Measurements from ENCODE around the gene TYW1B.
"Not testable (repeated sequence)": the region's sequence is repeated elsewhere in the genome, so short reads cannot be mapped to it uniquely, and the experiment has no call there.

Gene TYW1B, protein sequence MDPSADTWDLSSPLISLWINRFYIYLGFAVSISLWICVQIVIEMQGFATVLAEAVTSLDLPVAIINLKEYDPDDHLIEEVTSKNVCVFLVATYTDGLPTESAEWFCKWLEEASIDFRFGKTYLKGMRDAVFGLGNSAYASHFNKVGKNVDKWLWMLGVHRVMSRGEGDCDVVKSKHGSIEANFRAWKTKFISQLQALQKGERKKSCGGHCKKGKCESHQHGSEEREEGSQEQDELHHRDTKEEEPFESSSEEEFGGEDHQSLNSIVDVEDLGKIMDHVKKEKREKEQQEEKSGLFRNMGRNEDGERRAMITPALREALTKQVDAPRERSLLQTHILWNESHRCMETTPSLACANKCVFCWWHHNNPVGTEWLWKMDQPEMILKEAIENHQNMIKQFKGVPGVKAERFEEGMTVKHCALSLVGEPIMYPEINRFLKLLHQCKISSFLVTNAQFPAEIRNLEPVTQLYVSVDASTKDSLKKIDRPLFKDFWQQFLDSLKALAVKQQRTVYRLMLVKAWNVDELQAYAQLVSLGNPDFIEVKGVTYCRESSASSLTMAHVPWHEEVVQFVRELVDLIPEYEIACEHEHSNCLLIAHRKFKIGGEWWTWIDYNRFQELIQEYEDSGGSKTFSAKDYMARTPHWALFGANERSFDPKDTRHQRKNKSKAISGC

DNA sequence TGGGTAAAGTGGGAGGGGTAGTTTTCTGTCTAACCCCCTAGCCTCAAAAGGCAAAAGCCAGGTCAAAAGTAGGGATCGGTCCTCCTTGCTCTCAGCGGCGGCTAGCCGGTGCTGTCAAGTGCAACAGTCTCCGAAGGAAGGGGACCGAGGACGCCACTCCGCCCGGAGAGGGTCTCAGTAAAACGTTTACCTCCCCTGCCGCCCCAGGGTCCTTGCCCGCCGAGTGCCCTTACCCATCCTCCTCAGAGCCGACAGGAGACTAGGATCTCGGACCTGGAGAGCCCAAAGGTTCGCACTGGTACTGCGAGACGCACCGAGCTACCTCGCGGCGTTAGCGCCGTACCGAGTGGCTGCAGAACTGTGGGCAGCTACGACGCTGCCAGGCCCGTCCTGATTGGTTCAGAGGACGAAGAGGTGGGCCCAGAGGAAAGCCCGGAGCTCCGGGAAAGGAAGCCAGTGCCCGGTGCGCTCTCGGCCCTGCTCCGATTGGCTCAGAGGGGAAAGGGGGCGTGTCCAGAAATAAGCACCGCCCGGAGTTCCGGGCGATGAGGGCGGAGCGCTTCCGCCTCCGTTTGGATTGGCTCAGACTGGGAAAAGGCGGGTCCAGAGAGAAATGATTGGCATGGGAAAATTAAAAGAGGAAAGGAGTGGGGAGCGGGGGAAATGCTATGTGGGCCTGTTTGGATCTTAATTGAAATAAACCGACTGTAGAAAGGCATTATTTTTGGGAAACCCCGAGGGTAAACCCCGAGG is at the start of gene TYW1B:
TSS of gene TYW1B (minus strand) at position 362 of the 753 bp plus-strand sequence. CDS start at position 237, 125 bp downstream.
- peak within 1 kb of the TSS; percentile 86 for H3K4me3 ChIP-seq (ENCODE audit: low read length)
- DNase-seq (ENCODE audit: low read depth) = peak; percentile 89

DNA sequence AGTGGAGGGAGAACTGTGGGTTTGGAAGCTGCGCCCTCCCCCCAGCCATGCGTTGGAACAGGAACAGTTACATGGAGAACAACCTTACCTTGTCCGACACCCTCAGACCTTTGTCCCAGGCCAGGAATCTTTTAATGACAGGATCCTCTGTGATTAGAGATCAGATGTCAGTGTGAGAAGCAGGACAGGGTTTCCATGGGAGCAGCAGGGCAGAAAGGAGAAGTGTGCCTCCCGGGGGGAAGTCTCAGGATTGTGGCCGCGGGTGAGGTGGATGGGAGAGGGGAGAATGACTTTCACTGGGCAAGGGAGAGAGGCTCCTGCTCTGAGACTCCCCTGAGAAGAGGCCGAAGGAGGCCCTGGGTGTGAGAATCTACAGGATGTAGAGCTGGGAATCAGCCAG is 39.6 kb upstream of the TYW1B start:
- not testable (repeated sequence) for H3K4me3 ChIP-seq (ENCODE audit: low read length); DNase-seq (ENCODE audit: low read depth)

DNA sequence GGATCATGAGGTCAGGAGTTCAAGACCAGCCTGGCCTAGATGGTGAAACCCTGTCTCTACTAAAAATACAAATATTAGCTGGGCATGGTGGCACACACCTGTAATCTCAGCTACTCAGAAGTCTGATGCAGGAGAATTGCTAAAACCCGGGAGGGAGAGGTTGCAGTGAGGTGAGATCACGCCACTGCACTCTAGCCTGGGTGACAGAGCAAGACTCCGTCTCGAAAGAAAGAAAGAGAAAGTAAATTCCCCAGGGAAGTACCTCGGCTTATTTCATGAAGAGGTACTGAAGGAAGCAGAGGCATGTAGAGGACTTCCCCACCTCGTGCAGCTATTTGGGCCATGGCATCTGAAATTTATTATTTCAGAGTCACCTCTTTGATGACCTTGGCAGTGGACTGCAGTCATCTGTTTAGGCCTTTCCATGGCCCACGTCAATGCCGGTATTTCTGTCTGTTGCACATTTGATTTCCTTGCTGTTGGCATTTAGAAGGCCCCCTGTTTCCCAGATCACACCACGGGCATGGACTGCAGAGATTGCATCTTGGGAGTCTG is 30.9 kb upstream of the TYW1B start:
- DNase-seq (ENCODE audit: low read depth); H3K4me3 ChIP-seq (ENCODE audit: low read length): not testable (repeated sequence)

DNA sequence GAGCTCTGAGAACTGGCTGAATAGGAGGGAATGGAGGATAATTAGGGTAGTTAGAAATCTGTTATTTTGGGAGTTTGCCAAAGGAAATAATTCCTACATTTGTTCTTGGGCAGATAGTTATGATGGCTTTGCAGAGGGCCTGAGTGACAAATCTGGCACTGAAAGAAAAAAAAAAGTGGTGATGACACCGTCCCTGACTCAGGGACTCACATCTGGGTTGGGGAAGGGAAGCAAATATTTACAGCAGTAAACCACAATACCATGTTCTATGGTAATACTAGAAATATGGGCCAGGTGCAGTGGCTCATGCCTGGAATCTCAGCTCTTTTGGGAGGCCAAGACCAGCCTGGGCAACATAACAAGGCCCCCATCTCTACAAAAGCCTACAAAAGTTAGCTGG is 29.9 kb upstream of the TYW1B start:
- H3K4me3 ChIP-seq (ENCODE audit: low read length); DNase-seq (ENCODE audit: low read depth): not testable (repeated sequence)

DNA sequence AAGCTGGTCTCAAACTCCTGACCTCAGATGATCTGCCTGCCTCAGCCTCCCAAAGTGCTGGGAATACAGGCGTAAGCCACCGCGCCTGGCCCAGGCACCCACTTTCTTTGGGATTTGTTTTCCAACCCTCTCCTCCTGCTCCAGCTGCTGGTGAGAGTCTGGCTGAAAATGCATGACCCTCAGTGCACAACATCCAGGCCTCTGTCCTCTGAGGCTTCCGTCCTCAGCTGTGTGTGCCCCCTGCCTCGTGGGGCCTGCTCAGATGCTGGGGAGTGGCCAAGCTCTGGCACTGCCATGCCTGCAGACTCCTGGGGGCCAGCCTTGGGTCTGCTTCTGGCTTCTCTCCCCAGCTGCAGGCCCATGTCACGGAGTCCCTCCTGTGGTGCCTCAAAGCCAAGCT is 27.3 kb upstream of the TYW1B start:
- not testable (repeated sequence) for H3K4me3 ChIP-seq (ENCODE audit: low read length); DNase-seq (ENCODE audit: low read depth)

DNA sequence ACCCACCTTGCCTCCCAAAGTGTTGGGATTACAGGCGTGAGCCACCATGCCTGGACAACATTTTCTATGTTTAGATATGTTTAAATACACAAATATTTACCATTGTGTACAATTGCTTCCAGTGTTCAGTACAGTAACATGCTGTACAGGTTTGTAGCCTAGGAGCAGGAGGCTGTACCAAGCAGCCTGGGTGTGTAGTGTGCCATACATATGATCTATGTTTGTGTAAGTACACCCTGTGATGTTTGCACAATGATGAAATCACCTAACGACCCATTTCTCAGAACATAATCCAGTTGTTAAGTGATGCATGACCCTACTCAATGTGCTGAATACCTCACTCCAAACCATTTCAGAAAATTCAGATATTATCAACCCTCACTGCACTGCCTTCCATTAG is 24.9 kb upstream of the TYW1B start:
- not testable (repeated sequence) for H3K4me3 ChIP-seq (ENCODE audit: low read length); DNase-seq (ENCODE audit: low read depth)

DNA sequence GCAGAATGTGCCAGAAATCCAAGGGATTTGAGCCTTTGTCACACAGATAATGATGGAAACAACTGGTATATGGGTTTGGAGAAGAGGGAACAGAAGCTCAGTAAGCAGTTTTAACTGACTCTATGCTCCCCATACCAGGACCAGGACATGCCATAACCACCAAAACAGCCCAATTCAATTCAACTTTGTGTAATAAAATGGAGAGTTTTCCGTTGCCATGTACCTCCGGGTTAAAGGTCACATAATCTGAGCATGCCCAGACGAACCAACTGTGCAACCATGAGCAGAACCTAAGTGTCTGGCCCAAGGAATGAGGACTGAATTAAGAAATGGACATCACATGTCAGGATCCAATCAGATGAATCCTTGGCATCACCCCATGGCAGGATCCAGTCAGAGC is 22.7 kb upstream of the TYW1B start:
- H3K4me3 ChIP-seq (ENCODE audit: low read length); DNase-seq (ENCODE audit: low read depth): not testable (repeated sequence)

DNA sequence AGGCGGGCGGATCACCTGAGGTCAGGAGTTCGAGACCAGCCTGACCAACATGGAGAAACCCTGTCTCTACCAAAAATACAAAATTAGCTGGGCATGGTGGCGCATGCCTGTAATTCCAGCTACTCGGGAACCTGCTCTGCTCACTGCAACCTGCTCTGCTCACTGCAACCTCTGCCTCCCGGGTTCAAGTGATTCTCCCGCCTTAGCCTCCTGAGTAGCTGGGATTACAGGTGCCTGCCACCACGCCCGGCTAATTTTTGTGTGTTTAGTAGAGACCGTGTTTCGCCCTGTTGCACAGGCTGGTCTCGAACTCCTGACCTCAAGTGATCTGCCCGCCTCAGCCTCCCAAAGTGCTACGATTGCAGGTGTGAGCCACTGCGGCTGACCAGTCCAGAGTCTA is 16.1 kb upstream of the TYW1B start:
- DNase-seq (ENCODE audit: low read depth); H3K4me3 ChIP-seq (ENCODE audit: low read length): not testable (repeated sequence)

DNA sequence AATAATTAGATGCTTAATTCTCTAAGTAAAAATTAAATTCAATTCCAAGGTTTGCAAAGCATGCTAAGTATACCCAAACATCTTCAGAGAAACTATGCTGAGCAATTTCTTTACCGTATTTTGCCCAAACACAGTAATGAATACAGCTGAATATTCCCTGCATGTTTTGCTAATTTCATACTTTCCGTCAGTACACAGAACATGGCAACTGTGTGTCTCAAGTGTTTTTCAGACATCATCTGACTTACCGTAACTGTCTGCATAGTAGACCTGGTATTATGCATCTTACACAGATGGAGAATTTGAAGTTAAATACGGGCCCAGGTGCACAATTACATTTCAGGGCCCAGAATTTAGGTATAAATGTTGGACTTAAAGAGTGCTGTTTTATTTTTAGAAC is 15.2 kb upstream of the TYW1B start:
- H3K4me3 ChIP-seq (ENCODE audit: low read length); DNase-seq (ENCODE audit: low read depth): not testable (repeated sequence)

DNA sequence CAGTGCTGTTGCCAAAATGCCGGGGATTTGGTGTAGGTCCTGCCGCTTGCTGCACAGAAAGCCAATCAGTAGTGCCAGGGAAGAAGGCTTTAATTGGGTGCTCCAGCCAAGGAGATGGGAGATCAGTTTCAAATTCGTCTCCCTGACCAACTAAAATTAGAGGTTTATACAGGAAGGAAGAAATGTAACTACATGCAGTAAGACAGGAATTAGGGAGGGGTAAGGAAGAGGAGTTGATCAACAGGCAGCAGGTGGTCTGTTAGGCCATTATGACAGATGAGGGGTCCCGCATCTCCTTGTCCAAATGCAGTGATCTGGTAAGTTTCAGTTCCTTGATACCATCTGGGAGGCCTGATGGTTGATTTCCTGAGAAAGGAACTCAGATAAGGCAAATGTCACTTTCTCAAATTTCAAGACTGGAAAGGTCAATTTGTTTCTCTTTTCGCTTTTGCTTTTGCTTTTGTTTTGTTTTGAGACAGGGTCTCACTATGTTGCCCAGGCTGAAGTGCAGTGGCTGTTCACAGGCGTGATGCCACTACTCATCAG is 13.0 kb upstream of the TYW1B start:
- not testable (repeated sequence) for DNase-seq (ENCODE audit: low read depth); H3K4me3 ChIP-seq (ENCODE audit: low read length)

DNA sequence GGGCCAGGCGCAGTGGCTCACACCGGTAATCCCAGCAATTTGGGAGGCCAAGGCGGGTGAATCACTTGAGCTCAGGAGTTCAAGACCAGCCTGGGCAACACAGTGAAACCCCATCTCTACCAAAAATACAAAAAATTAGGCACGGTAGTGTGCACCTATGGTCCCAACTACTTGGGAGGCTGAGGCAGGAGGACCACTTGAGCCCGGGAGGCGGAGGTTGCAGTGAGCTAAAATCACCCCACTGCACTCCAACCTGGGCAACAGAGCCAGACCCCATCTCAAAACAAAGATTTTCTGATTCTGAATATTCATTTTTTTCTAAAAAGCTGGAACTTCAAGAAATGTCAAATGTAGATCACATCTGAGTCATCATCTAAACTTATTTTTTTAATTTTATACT is 10.3 kb upstream of the TYW1B start:
- DNase-seq (ENCODE audit: low read depth); H3K4me3 ChIP-seq (ENCODE audit: low read length): not testable (repeated sequence)

DNA sequence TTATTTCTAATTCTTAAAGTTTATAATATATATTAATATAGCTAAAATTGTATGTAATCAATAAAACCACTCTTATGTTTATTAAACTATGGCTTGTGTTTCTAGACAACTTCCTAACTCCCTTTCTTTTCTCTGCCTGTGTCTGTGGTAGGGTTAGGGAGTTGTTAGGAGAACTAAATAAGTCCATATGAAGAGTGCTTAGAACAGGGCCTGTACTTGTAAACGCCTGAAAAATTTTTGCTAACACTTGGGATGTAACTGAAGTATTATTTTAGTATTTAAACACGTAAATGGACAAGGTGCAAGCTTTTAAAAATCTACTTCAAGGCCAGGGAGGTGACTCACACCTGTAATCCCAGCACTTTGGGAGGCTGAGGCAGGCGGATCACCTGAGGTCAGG is 9.3 kb upstream of the TYW1B start:
- H3K4me3 ChIP-seq (ENCODE audit: low read length); DNase-seq (ENCODE audit: low read depth): not testable (repeated sequence)

DNA sequence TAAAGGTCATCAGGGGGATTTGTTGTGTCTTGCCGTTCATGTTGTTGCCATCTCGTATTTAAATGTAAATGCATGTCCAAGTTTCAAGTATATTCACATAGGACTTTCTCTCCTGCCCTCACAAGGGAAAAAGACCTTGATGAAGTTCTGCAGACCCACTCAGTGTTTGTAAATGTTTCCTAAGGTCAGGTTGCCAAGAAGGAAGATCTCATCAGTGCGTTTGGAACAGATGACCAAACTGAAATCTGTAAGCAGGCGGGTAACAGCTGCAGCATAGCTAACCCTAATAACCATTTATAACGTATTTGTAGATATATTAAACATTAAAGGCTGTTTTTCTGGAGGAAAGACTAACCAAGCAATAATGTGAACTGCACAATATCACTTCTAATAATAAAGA is 2.6 kb upstream of the TYW1B start:
- DNase-seq (ENCODE audit: low read depth) = not testable (repeated sequence)
- H3K4me3 ChIP-seq (ENCODE audit: low read length) = peak overlapping the region; percentile 63

DNA sequence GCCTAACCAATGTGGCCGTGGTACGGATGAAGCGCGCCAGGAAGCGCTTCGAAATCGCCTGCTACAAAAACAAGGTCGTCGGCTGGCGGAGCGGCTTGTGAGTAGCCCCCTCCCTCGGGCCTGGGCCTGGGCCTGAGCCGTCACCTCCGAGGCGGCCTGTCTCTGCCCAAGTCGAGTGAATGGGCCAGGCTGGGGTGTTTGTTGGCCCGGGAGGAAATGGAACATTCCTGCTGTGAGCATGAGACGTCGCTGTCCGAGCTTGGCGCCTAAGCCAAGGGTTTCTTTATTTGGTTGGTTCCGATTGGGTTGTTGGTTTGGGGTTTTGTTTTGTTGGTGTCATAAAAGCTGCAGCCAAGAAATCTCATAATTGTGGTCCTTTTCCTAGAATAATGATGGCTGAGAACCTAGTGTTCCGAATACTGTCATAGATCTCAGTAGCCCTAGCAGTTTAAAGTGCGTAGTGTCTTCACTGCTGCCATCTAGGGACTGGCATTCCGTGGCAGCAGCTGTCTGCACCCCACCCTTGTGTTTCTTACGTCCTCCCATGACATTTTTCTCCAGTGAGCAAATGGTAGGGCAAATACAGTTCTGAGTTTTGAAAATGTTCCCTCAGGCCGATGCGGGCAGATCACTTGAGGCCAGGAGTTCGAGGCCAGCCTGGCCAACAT is 1.8 kb upstream of the TYW1B start:
- DNase-seq (ENCODE audit: low read depth) = peak; percentile 42
- TF ChIP-seq, protein P1, sequence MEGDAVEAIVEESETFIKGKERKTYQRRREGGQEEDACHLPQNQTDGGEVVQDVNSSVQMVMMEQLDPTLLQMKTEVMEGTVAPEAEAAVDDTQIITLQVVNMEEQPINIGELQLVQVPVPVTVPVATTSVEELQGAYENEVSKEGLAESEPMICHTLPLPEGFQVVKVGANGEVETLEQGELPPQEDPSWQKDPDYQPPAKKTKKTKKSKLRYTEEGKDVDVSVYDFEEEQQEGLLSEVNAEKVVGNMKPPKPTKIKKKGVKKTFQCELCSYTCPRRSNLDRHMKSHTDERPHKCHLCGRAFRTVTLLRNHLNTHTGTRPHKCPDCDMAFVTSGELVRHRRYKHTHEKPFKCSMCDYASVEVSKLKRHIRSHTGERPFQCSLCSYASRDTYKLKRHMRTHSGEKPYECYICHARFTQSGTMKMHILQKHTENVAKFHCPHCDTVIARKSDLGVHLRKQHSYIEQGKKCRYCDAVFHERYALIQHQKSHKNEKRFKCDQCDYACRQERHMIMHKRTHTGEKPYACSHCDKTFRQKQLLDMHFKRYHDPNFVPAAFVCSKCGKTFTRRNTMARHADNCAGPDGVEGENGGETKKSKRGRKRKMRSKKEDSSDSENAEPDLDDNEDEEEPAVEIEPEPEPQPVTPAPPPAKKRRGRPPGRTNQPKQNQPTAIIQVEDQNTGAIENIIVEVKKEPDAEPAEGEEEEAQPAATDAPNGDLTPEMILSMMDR (conservative IDR thresholded peaks at IDR 0.05; ENCODE audit: low read depth, low read length) = peak; percentile 48
- H3K4me3 ChIP-seq (ENCODE audit: low read length) = peak overlapping the region; percentile 63

DNA sequence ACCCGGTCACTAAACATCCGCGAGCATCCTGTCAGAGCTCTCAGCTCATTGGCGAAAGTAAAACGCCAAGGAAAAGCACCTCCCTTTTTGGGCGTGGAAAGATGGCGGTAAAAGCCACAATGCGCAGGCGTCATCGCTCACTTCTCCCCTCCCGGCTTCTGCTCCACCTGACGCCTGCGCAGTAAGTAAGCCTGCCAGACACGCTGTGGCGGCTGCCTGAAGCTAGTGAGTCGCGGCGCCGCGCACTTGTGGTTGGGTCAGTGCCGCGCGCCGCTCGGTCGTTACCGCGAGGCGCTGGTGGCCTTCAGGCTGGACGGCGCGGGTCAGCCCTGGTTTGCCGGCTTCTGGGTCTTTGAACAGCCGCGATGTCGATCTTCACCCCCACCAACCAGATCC is 1.3 kb upstream of the TYW1B start:
- H3K4me3 ChIP-seq (ENCODE audit: low read length) = peak overlapping the region; percentile 63
- DNase-seq (ENCODE audit: low read depth) = peak; percentile 94

DNA sequence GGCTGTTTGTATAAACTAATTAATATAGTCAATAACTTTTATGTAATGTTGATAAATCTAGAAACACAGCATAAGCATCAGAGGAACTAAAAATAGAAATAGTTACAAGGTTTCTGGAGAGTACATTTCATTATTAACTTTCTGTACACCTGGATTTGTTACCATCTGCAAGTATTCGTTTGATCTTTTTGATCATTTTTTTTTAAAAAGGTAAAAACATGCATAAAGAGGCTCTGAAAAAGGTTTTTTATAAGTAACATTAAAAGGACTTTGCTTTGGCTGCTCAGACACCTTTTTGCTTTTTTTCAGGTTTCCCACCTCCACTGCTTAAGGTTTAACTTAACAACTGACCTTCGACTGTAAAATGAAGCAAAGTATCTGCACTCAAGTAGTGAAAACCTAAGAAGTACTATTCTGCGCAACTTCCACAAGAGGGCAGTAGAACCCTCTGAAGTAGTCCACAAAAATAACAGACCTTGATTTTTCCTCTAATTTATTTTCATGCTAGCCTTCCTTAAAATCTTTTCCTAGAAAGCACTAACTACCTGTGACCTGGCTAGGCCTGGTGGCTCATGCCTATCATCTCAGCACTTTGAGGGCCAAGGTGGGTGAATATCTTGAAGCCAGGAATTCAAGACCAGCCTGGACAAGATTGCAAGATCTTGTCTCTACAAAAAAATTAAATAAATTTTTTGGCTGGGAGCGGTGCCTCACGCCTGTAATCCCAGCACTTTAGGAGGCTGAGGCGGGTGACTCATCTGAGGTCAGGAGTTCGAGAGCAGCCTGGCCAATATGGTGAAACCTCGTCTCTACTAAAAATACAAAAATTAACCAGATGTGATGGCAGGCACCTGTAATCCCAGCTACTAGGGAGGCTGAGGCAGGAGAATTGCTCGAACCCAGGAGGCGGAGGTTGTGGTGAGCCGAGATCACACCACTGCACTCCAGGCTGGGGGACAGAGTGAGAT is 4.0 kb downstream of the TYW1B start:
- DNase-seq (ENCODE audit: low read depth); H3K4me3 ChIP-seq (ENCODE audit: low read length): not testable (repeated sequence)

All from retinal pigment epithelial cell (primary cell).